Mesothelial cell of epicardium (in vitro differentiated cells): Measurements from ENCODE around the gene RAPGEF4. TPM values are rescaled to one million over a fixed set of nuclear protein-coding genes. Genes with fewer than 3 reads are reported as not detected.
A peak's percentile ranks its signal among the peaks of the same experiment; 100 is the strongest.

Experiments used
- DNase-seq, 2 experiments: peaks; one replicate each; pipeline ENCODE4 v3.0.0; 2021; ENCODE audit warnings: low spot score in 2 of 2; ENCODE audit not compliant: unreplicated experiment in 2 of 2
- H3K27ac Mint-ChIP-seq: 2 replicates; pipeline ENCODE4 v1.8.0; 2021; ENCODE audit warnings: mixed read lengths
- H3K27me3 Mint-ChIP-seq: 2 replicates; pipeline ENCODE4 v1.8.0; 2021; ENCODE audit warnings: low read depth, mixed read lengths
- H3K36me3 Mint-ChIP-seq: 2 replicates; pipeline ENCODE4 v1.8.0; 2021; ENCODE audit warnings: mixed read lengths
- H3K4me1 Mint-ChIP-seq: 2 replicates; pipeline ENCODE4 v1.8.0; 2021; ENCODE audit warnings: mixed read lengths
- H3K4me3 Mint-ChIP-seq: 2 replicates; pipeline ENCODE4 v1.8.0; 2021; ENCODE audit warnings: mild to moderate bottlenecking, moderate library complexity, mixed read lengths
- H3K9me3 Mint-ChIP-seq: 2 replicates; pipeline ENCODE4 v1.8.0; 2021; ENCODE audit warnings: mixed read lengths
- CTCF ChIP-seq: fragments of 200-600 bp; sonication (generic); IDR thresholded peaks from one replicate; pipeline ENCODE4 v1.5.0; 2021; ENCODE audit warnings: antibody characterized with exemption; ENCODE audit not compliant: unreplicated experiment
- total RNA-seq: library from RNA; stranded (reverse); gene quantifications from 3 replicates; pipeline ENCODE4 v1.2.1, GENCODE V29; 2021

The RAPGEF4 gene
- total RNA-seq, 1 donor from 2014 or later, result 24.7 TPM

- Mint-ChIP-seq H3K36me3 (no peaks in the 10 kb centered on the region), H3K27me3 (no peaks in the 10 kb centered on the region), H3K9me3 (no peaks in the 10 kb centered on the region), H3K4me1 (peaks cover 74% of the 10 kb centered on the region), H3K4me3 (no peak overlapping the region), H3K27ac (peak overlapping the region; percentile 47)
- no peak for TF ChIP-seq CTCF
- no peak for DNase-seq
Measured at GRCh38 chr2:172917716-172918115, 182.1 kb downstream of the RAPGEF4 start.

GRCh38 chr2:172919732-172920131 lies 184.1 kb downstream of the RAPGEF4 start:
- no peak for TF ChIP-seq CTCF
- no peaks in the 10 kb centered on the region for H3K27me3 Mint-ChIP-seq
- H3K27ac Mint-ChIP-seq, result no peak overlapping the region
- H3K4me3 Mint-ChIP-seq, result no peak overlapping the region
- no peaks in the 10 kb centered on the region for H3K9me3 Mint-ChIP-seq
- DNase-seq, result no peak
- no peaks in the 10 kb centered on the region for H3K36me3 Mint-ChIP-seq
- peaks cover 65% of the 10 kb centered on the region for H3K4me1 Mint-ChIP-seq

GRCh38 chr2:172921532-172922236 lies 186.0 kb downstream of the RAPGEF4 start:
- Mint-ChIP-seq H3K4me3 (no peak overlapping the region), H3K9me3 (no peaks in the 10 kb centered on the region), H3K36me3 (no peaks in the 10 kb centered on the region), H3K4me1 (peaks cover 66% of the 10 kb centered on the region), H3K27ac (peak overlapping the region; percentile 85), H3K27me3 (no peaks in the 10 kb centered on the region)
- no peak for DNase-seq
- TF ChIP-seq CTCF, result no peak

GRCh38 chr2:172922306-172922705 lies 186.7 kb downstream of the RAPGEF4 start:
- TF ChIP-seq CTCF, result no peak
- peaks cover 66% of the 10 kb centered on the region for H3K4me1 Mint-ChIP-seq
- no peaks in the 10 kb centered on the region for H3K9me3 Mint-ChIP-seq
- peak overlapping the region; percentile 85 for H3K27ac Mint-ChIP-seq
- H3K4me3 Mint-ChIP-seq, result no peak overlapping the region
- no peaks in the 10 kb centered on the region for H3K27me3 Mint-ChIP-seq
- DNase-seq, result no peak
- H3K36me3 Mint-ChIP-seq, result no peaks in the 10 kb centered on the region

GRCh38 chr2:172922815-172923214 lies 187.2 kb downstream of the RAPGEF4 start:
- no peaks in the 10 kb centered on the region for H3K27me3 Mint-ChIP-seq
- H3K27ac Mint-ChIP-seq, result peak overlapping the region; percentile 85
- no peak overlapping the region for H3K4me3 Mint-ChIP-seq
- H3K4me1 Mint-ChIP-seq, result peaks cover 66% of the 10 kb centered on the region
- no peaks in the 10 kb centered on the region for H3K9me3 Mint-ChIP-seq
- H3K36me3 Mint-ChIP-seq, result no peaks in the 10 kb centered on the region
- DNase-seq, result no peak
- no peak for TF ChIP-seq CTCF
